GM23248 (cell line): ENCODE data around the gene ASB2. TPM values are rescaled to one million over a fixed set of nuclear protein-coding genes. Genes with fewer than 3 reads are reported as not detected.

Experiments
- DNase-seq: peaks from one replicate; pipeline ENCODE4 v3.0.0-alpha.2; 2015
- H2AFZ ChIP-seq: fragments of 200-600 bp; sonication (generic); 2 replicates; pipeline ENCODE4 v1.6.1; 2016; ENCODE audit warnings: antibody characterized with exemption
- H3F3A ChIP-seq: fragments of 200-600 bp; sonication (generic); 2 replicates; pipeline ENCODE4 v1.6.1; 2016; ENCODE audit warnings: mild to moderate bottlenecking, antibody characterized with exemption, mixed run types; ENCODE audit not compliant: insufficient read depth
- H3K27ac ChIP-seq: fragments of 200-600 bp; sonication (generic); 2 replicates; pipeline ENCODE4 v1.5.1; 2016; ENCODE audit warnings: mild to moderate bottlenecking
- H3K27me3 ChIP-seq: fragments of 200-600 bp; sonication (generic); replicated peaks from 2 replicates; pipeline ENCODE4 v1.6.1; 2016; ENCODE audit warnings: mild to moderate bottlenecking; ENCODE audit not compliant: insufficient read depth
- H3K36me3 ChIP-seq: fragments of 200-600 bp; sonication (generic); 2 replicates; pipeline ENCODE4 v1.6.1; 2016; ENCODE audit warnings: low read depth, mild to moderate bottlenecking
- H3K4me1 ChIP-seq: fragments of 200-600 bp; sonication (generic); 2 replicates; pipeline ENCODE4 v1.6.1; 2016; ENCODE audit warnings: mild to moderate bottlenecking; ENCODE audit not compliant: insufficient read depth
- H3K4me2 ChIP-seq: fragments of 200-600 bp; sonication (generic); one replicate; pipeline ENCODE4 v1.6.1; 2016; ENCODE audit warnings: mild to moderate bottlenecking; ENCODE audit not compliant: unreplicated experiment
- H3K4me3 ChIP-seq: fragments of 200-600 bp; sonication (generic); 2 replicates; pipeline ENCODE4 v1.5.1; 2016; ENCODE audit warnings: mild to moderate bottlenecking
- H3K79me2 ChIP-seq: fragments of 200-600 bp; sonication (generic); 2 replicates; pipeline ENCODE4 v1.6.1; 2016; ENCODE audit warnings: mild to moderate bottlenecking; ENCODE audit not compliant: insufficient read depth
- H3K9ac ChIP-seq: fragments of 200-600 bp; sonication (generic); 2 replicates; pipeline ENCODE4 v1.6.1; 2016; ENCODE audit warnings: mild to moderate bottlenecking
- H3K9me2 ChIP-seq: fragments of 200-600 bp; sonication (generic); 2 replicates; pipeline ENCODE4 v1.6.1; 2016; ENCODE audit warnings: mixed run types, mild to moderate bottlenecking, moderate library complexity; ENCODE audit not compliant: insufficient read depth
- H3K9me3 ChIP-seq: fragments of 200-600 bp; sonication (generic); one replicate; pipeline ENCODE4 v1.6.1; 2017; ENCODE audit warnings: low read depth
- H4K20me1 ChIP-seq: fragments of 200-600 bp; sonication (generic); 2 replicates; pipeline ENCODE4 v1.6.0; 2016; ENCODE audit not compliant: insufficient read depth
- EZH2 ChIP-seq: fragments of 200-600 bp; sonication (generic); IDR thresholded peaks from 2 replicates; pipeline ENCODE4 v1.6.1; 2018; ENCODE audit warnings: antibody characterized with exemption, mild to moderate bottlenecking; ENCODE audit not compliant: insufficient read depth, poor library complexity, severe bottlenecking
- EZH2phosphoT487 ChIP-seq: fragments of 200-600 bp; sonication (generic); IDR thresholded peaks from 2 replicates; pipeline ENCODE4 v1.6.1; 2018; ENCODE audit warnings: antibody characterized with exemption, moderate library complexity, mild to moderate bottlenecking, low read depth; ENCODE audit not compliant: insufficient read depth
- WGBS, 2 experiments: methylation state at CpG; one replicate each; pipeline ENCODE4 v1.1.6; 2015 to 2017; ENCODE audit warnings: low lambda C conversion rate in 2 of 2, low coverage in 1 of 2; ENCODE audit errors: missing lambda C conversion rate in 2 of 2; 5-methylcytosine and 5-hydroxymethylcytosine counted together
- in situ Hi-C: fragments of 300-500 bp; cut with MboI; formaldehyde crosslinking; loops from 2 replicates; pipeline ENCODE4 v1.15.0; 2020
- polyA plus RNA-seq: library from polyadenylated mRNA; unstranded; fragments of >200 nt; fragmentation: Nextera tagmentation; extraction: Ambion mirVana; gene quantifications from 2 replicates; pipeline ENCODE4 v1.2.1, GENCODE V29; 2016
- total RNA-seq: library from RNA; depleted of rRNA; stranded (reverse); fragments of >200 nt; shearing (Covaris generic); gene quantifications from 2 replicates; pipeline ENCODE4 v1.2.3, GENCODE V29; 2014

ASB2 gene
- total and polyA plus RNA-seq, 2 experiments from 2014 or later = 0.06 TPM; not detected in 1

DNA sequence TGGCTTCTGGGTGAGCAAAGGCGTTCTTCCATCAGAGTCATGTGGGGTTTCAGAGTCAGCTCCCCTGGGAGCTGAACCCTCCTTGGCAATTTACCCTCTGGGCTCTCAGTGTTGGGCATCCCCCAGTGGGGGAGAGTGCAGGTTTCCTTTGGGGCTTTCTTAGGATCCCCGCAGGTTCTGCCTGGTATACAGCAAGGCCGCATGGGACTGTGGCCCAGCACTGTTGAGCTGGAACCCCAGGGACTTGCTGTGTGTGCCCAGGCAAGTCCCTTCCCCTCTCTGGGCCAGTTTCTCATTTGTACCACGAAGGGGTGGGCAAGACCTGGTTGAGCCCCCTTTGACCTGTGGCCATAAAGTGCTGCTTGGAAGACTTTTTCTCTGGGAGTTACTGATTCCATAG is 43.7 kb downstream of the ASB2 start:
- TF ChIP-seq EZH2 (no peak), EZH2phosphoT487 (no peak)
- 67 to 71% methylated on average over 4 of the region's 4 CpGs for WGBS, 2 experiments
- Histone ChIP-seq H3K79me2 (no peaks in the 10 kb centered on the region), H3K9me3 (no peaks in the 10 kb centered on the region), H3K4me2 (no peak overlapping the region), H3K4me1 (no peaks in the 10 kb centered on the region), H4K20me1 (no peaks in the 10 kb centered on the region), H3K27ac (no peak overlapping the region), H3K27me3 (peaks cover 14% of the 10 kb centered on the region; the same call in 1 of the 2 replicates), H3K36me3 (no peaks in the 10 kb centered on the region), H3K9me2 (no peaks in the 10 kb centered on the region), H3K4me3 (no peak overlapping the region), H2AFZ (no peak overlapping the region), H3F3A (no peaks in the 10 kb centered on the region), H3K9ac (no peak overlapping the region)
- no peak for DNase-seq
- in situ Hi-C loops = loop anchor here (10.0 kb wide), 1 partner anchor 202 kb away; no protein-coding TSS in a partner anchor

DNA sequence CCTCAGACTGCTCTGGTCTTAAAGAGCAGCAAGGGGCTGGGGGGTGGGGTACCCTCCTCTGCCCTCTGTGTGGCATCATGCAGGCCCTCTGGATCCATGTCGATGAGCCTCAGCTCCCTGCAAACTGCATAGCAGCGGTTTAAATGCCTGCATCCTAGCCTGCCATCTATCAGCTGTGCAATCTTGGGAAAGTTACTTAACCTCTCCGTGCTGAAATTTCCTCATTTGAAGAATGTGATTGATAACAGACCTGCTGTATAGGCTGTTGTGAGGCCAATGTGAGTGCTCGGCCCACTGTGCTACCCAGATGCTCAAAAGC is 45.4 kb downstream of the ASB2 start:
- Histone ChIP-seq H3K4me2 (no peak overlapping the region), H3F3A (no peaks in the 10 kb centered on the region), H3K79me2 (no peaks in the 10 kb centered on the region), H3K27me3 (peaks cover 7% of the 10 kb centered on the region; the same call in 1 of the 2 replicates), H2AFZ (no peak overlapping the region), H3K9me3 (no peaks in the 10 kb centered on the region), H3K36me3 (no peaks in the 10 kb centered on the region), H3K9ac (no peak overlapping the region), H3K4me3 (no peak overlapping the region), H3K9me2 (no peaks in the 10 kb centered on the region), H4K20me1 (no peaks in the 10 kb centered on the region), H3K27ac (no peak overlapping the region), H3K4me1 (no peaks in the 10 kb centered on the region)
- TF ChIP-seq EZH2phosphoT487 (no peak), EZH2 (no peak)
- WGBS, 2 experiments = 48 to 49% methylated on average over 4 of the region's 4 CpGs
- no peak for DNase-seq
- in situ Hi-C loops = loop anchor here (10.0 kb wide), 1 partner anchor 204 kb away; no protein-coding TSS in a partner anchor

DNA sequence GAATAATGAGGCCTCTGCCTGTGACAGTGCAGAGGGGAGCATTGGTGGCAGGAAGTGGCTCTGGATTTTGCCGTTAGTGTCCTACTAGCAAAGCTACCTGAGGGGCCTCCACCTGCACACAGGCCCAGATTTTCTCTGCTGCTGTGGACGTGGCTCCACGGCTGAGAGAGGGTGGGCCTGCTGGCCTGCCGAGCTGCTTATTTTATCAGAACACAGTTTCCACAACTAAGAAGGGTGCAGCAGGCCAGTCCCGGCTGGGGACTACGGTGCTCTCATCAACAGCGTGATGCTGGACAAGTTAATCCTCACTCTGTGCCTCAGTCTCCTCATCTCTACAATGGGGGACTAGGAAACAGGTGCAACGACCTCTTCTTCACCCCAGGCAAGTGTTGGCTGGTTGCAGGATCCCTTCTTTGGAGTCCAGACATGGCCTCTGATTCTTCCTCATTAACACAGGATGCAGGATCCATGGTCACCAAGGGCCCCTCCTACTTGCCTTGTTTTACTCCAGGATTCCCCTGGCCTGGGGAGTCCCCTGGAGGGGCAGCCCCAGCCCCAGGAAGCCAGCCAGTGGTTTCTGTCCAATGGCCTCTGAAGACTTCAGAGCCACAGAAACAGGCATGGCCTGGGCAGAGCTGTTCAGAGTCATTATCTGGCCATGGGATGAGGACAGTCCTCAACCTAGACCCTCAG is 45.9 kb downstream of the ASB2 start:
- H3K27ac ChIP-seq = no peak overlapping the region
- H3F3A ChIP-seq = no peaks in the 10 kb centered on the region
- H3K4me3 ChIP-seq = no peak overlapping the region
- H3K9me3 ChIP-seq = no peaks in the 10 kb centered on the region
- no peak overlapping the region for H2AFZ ChIP-seq
- TF ChIP-seq EZH2phosphoT487 (no peak), EZH2 (no peak)
- H4K20me1 ChIP-seq = no peaks in the 10 kb centered on the region
- H3K4me1 ChIP-seq = no peaks in the 10 kb centered on the region
- 60 to 62% methylated on average over 8 of the region's 8 CpGs for WGBS, 2 experiments
- no peak overlapping the region for H3K9ac ChIP-seq
- no peaks in the 10 kb centered on the region for H3K36me3 ChIP-seq
- no peak overlapping the region for H3K4me2 ChIP-seq
- H3K79me2 ChIP-seq = no peaks in the 10 kb centered on the region
- H3K27me3 ChIP-seq = peaks cover 2% of the 10 kb centered on the region; the same call in 1 of the 2 replicates
- in situ Hi-C loops = loop anchor here (10.0 kb wide), 1 partner anchor 204 kb away; no protein-coding TSS in a partner anchor
- DNase-seq = no peak
- H3K9me2 ChIP-seq = no peaks in the 10 kb centered on the region

DNA sequence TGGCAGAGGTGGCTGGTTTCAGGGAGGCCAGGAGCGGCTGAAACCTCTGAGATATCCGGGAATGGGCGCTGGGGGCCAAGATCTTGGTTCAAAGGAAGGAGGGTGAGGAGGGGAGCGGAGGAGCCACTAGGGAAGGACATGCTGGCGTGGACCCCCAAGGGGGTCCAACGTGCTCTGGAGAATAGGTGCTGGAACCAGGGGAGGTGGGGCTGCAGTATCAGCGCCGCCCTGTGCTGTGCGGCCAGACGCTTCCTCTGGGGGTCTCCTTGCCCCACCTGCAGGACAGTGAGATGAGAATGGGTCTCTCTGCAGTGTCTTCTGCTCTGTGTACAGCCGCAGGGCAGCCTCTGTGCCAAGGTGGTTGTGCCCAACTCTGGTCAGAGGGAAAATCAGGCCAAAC is 46.7 kb downstream of the ASB2 start:
- Histone ChIP-seq H3K9me3 (no peaks in the 10 kb centered on the region), H3F3A (no peaks in the 10 kb centered on the region), H3K4me1 (no peaks in the 10 kb centered on the region), H3K27me3 (no peaks in the 10 kb centered on the region; the same call in 1 of the 2 replicates), H4K20me1 (no peaks in the 10 kb centered on the region), H3K79me2 (no peaks in the 10 kb centered on the region), H3K4me2 (no peak overlapping the region), H2AFZ (no peak overlapping the region), H3K36me3 (no peaks in the 10 kb centered on the region), H3K9ac (no peak overlapping the region), H3K4me3 (no peak overlapping the region), H3K27ac (no peak overlapping the region), H3K9me2 (no peaks in the 10 kb centered on the region)
- TF ChIP-seq EZH2phosphoT487 (no peak), EZH2 (no peak)
- 67 to 73% methylated on average over 9 to 11 of the region's 11 CpGs for WGBS, 2 experiments
- in situ Hi-C loops = loop anchor here (10.0 kb wide), 1 partner anchor 205 kb away; no protein-coding TSS in a partner anchor
- DNase-seq = no peak
